GM12865 (cell line): ENCODE measurements around the gene CYFIP1.

Source experiments
- DNase-seq: peaks from one replicate; pipeline ENCODE4 v3.0.0; 2010; ENCODE audit warnings: low read depth
- H3K4me3 ChIP-seq: 2 replicates; pipeline ENCODE4 v1.5.1; 2011; ENCODE audit warnings: mild to moderate bottlenecking, low read depth, low read length, control low read depth
- CTCF ChIP-seq: IDR thresholded peaks from 2 replicates; pipeline ENCODE4 v1.5.1; 2011; ENCODE audit warnings: low read length, control low read depth, low read depth, inconsistent platforms; ENCODE audit not compliant: insufficient read depth; ENCODE audit errors: missing control alignments

Gene CYFIP1

GRCh38 chr15:22955544-22956119, 24.5 kb downstream of the CYFIP1 start:
- no peak for DNase-seq
- no peak for TF ChIP-seq CTCF
- no peak overlapping the region for H3K4me3 ChIP-seq

DNA sequence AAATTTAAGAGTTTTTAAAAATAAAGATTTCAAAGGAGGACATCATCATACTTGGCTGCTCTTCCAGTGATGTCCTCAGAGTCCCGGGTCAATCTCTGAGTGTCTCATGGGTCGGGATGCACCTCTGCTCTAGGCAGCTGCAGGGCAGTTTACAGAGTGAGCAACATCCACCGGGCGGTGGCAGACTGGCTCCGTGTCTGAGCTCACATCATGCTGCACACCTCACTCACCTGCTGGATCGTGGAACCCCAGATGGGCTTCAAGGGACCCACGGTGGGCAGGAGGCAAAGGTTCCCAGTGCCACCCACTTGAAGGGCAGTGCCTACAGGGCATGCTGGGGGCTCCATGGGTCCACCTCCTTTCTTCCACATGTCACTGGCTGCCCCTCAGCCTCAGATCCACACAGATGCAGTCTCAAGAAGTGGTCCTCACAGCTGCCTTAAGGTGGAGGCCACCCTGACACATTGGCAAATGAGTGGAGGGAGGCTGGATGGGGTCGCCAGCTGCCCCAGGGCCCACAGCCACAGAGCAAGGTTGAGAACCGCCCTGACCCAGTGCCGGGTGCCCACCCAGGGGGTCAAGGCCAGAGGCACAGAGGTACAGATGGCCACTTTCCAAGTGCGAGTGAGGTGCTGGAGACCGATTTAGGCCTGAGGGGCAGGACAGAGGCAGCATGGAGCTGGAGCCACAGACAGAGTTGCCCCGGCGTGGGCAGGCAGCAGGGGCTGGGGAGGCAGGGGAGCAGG, 25.2 kb downstream of the CYFIP1 start:
- no peak for DNase-seq
- no peak overlapping the region for H3K4me3 ChIP-seq
- no peak for TF ChIP-seq CTCF

DNA sequence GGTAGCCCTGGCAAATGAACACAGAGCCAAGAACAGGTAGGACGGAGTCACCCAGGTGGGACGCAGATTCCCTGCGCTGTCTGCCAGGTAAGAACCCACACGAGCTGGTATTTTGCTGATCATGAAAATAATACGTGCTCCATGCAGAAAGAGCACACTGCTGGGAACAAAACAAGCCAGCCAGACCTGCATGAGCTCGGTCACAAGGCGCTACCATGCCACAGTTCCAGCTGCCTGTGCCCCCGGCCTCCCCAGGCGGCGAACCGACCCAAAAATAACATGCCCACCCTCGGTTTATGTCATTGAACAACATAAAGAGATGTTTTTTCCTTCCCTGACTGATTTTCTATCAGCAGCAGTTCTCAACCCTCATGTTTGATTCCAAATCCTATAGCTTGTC, 25.8 kb downstream of the CYFIP1 start:
- no peak overlapping the region for H3K4me3 ChIP-seq
- no peak for TF ChIP-seq CTCF
- no peak for DNase-seq

- no peak for DNase-seq
- H3K4me3 ChIP-seq, result no peak overlapping the region
- TF ChIP-seq CTCF, result no peak
Measured at GRCh38 chr15:22952796-22953579, 27.2 kb downstream of the CYFIP1 start.

DNA sequence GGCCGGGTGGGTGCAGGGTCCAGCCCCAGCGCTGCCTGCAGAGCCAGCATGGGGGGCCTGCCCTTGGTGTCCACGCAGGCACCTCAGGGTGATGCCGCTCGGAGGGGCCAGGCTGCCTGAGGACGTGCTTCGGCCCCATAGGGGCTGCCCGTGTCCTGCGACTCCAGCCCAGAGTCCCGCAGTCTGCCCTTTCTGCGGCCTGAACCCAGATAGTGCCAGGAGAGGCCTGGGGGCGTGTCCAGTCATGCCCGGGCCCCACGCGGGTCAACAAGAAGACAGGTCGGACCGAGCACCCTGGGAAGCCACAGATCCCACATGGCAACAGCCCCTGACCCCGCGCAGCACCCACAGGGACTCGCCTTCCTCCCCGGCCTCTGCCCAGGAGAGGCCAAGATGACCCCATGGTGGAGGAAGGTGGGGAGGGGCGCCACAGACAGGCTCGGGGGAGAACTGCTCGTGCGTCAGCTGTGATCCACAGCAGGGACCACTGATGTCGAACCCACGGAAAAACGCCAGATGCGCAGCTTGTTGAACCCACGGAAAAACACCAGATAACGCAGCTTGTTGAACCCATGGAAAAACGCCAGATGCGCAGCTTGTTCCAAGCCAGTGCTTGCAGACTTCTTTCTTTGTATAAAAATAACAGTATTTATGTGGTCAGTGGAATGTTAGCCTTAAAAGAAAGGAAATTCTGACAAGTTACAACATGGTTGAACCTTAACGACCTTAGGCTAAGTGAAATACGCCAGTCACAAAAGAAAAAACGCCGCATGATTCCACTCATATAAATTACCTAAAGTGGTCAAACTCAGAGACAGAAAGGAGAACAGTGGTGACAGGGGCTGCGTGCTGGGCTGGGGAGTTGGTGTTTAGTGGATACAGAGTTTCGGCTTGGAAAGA, 28.5 kb downstream of the CYFIP1 start:
- no peak for TF ChIP-seq CTCF

DNA sequence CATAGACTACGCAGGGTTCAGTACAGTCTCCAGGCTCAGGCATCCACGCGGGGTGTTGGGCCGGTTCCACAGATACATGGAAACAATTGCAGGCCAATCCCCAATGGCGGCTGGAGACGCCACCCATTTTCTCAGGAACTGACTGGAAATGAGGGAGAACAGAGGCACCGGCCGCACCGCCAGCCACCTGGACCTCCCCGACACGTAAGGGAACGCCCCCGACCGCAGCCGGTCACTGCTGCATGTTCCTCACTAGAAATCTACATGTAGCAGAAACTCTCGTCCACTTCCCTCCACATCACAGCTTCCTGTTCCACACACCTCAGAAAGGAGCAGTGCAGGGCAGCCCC, 29.2 kb downstream of the CYFIP1 start:
- H3K4me3 ChIP-seq, result no peak overlapping the region
- no peak for DNase-seq
- TF ChIP-seq CTCF, result no peak

More for the DNA sequence above, 28.5 kb downstream of the CYFIP1 start:
- H3K4me3 ChIP-seq, result no peak overlapping the region
- DNase-seq, result no peak
